ENCODE data around the gene EAPP.

DNA sequence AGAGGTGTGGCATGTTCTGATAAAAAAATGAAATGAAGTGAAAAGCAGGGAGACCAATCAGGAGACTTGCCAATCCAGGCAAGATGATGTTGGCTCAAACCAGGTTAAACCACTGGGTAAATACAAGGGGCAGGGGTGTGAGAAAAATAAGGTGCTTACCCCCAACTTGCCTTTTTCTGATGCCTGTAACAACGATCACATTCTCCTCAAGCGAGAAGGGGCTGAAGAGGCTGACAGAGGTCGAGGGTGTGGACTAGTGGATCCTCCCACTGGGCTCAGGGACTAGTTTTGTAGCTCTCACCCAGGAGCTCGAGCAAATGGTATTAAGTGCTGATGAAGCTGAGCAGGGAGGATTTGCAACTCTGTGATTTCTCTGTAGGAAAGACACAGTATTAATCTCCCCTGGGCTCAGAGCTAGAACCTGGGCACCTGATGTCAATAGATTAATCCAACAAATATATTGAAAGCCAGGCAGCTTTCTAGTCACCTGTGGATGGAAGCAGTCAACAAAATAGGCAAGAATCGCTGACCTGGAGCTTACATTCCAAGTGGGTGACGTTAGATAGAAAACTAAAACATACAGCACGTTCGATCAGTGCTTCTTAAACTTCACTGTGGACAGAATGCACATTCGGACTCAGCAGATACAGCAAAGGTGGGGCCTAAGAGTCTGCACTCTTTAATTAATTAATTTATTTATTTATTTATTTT, 15.2 kb upstream of the EAPP start:
- TF ChIP-seq TAF1 (IDR thresholded peaks at IDR 0.05; ENCODE audit: borderline replicate concordance, low read depth, low read length), result no peak
- no peak for TF ChIP-seq POLR2A (IDR thresholded peaks at IDR 0.05; ENCODE audit: low read depth, low read length)
- TF ChIP-seq POLR2AphosphoS5 (IDR thresholded peaks at IDR 0.05; ENCODE audit: low read depth, low read length), result no peak

Measured in GM12892 (cell line).